Mucosa of stomach (tissue), 1 donor: ENCODE results near the gene RFTN1.

Experiments used
- H3K27me3 ChIP-seq: one replicate; pipeline ENCODE4 v1.7.0; 2013; ENCODE audit warnings: mild to moderate bottlenecking, low read length; ENCODE audit not compliant: control insufficient read depth, insufficient read depth
- H3K36me3 ChIP-seq: one replicate; pipeline ENCODE4 v1.7.0; 2013; ENCODE audit warnings: low read length; ENCODE audit not compliant: control insufficient read depth, insufficient read depth
- H3K4me1 ChIP-seq: one replicate; pipeline ENCODE4 v1.7.0; 2013; ENCODE audit warnings: mild to moderate bottlenecking, low read length; ENCODE audit not compliant: control insufficient read depth, insufficient read depth
- H3K4me3 ChIP-seq: one replicate; pipeline ENCODE4 v1.7.0; 2013; ENCODE audit warnings: low read length
- H3K9ac ChIP-seq: one replicate; pipeline ENCODE4 v1.7.0; 2013; ENCODE audit warnings: mild to moderate bottlenecking, low read length, moderate library complexity
- H3K9me3 ChIP-seq: one replicate; pipeline ENCODE4 v1.7.0; 2013; ENCODE audit warnings: mild to moderate bottlenecking, low read length, moderate library complexity; ENCODE audit not compliant: control insufficient read depth
- donor health status: Pancreatic carcinoma.

The RFTN1 gene

GRCh38 chr3:16464511-16465148 lies 48.9 kb downstream of the RFTN1 start:
- Histone ChIP-seq H3K4me1 (no peaks in the 10 kb centered on the region), H3K9me3 (no peaks in the 10 kb centered on the region), H3K9ac (no peak overlapping the region), H3K27me3 (no peaks in the 10 kb centered on the region), H3K4me3 (no peak overlapping the region), H3K36me3 (no peaks in the 10 kb centered on the region)

GRCh38 chr3:16463914-16464313 lies 49.6 kb downstream of the RFTN1 start:
- Histone ChIP-seq H3K36me3 (no peaks in the 10 kb centered on the region), H3K4me3 (no peak overlapping the region), H3K9ac (no peak overlapping the region), H3K4me1 (no peaks in the 10 kb centered on the region), H3K27me3 (no peaks in the 10 kb centered on the region), H3K9me3 (no peaks in the 10 kb centered on the region)

- Histone ChIP-seq H3K27me3 (no peaks in the 10 kb centered on the region), H3K9ac (no peak overlapping the region), H3K4me1 (no peaks in the 10 kb centered on the region), H3K36me3 (no peaks in the 10 kb centered on the region), H3K9me3 (no peaks in the 10 kb centered on the region), H3K4me3 (no peak overlapping the region)
Measured at GRCh38 chr3:16463119-16463518, 50.4 kb downstream of the RFTN1 start.

GRCh38 chr3:16462679-16463078 lies 50.8 kb downstream of the RFTN1 start:
- H3K4me1 ChIP-seq, result no peaks in the 10 kb centered on the region
- no peaks in the 10 kb centered on the region for H3K36me3 ChIP-seq
- no peaks in the 10 kb centered on the region for H3K27me3 ChIP-seq
- no peaks in the 10 kb centered on the region for H3K9me3 ChIP-seq
- no peak overlapping the region for H3K4me3 ChIP-seq
- H3K9ac ChIP-seq, result no peak overlapping the region

- H3K9me3 ChIP-seq, result no peaks in the 10 kb centered on the region
- H3K4me1 ChIP-seq, result no peaks in the 10 kb centered on the region
- no peak overlapping the region for H3K4me3 ChIP-seq
- no peaks in the 10 kb centered on the region for H3K36me3 ChIP-seq
- H3K27me3 ChIP-seq, result no peaks in the 10 kb centered on the region
- H3K9ac ChIP-seq, result no peak overlapping the region
Measured at GRCh38 chr3:16461463-16462245, 51.8 kb downstream of the RFTN1 start.

- Histone ChIP-seq H3K4me3 (no peak overlapping the region), H3K36me3 (no peaks in the 10 kb centered on the region)
Measured at GRCh38 chr3:16460886-16461285, 52.6 kb downstream of the RFTN1 start.

GRCh38 chr3:16460273-16460672 lies 53.2 kb downstream of the RFTN1 start:
- Histone ChIP-seq H3K27me3 (no peaks in the 10 kb centered on the region), H3K9ac (no peak overlapping the region), H3K36me3 (no peaks in the 10 kb centered on the region), H3K4me3 (no peak overlapping the region), H3K9me3 (no peaks in the 10 kb centered on the region), H3K4me1 (no peaks in the 10 kb centered on the region)

More at GRCh38 chr3:16460886-16461285, 52.6 kb downstream of the RFTN1 start:
- Histone ChIP-seq H3K9me3 (no peaks in the 10 kb centered on the region), H3K27me3 (no peaks in the 10 kb centered on the region), H3K9ac (no peak overlapping the region), H3K4me1 (no peaks in the 10 kb centered on the region)

- Histone ChIP-seq H3K9me3 (no peaks in the 10 kb centered on the region), H3K27me3 (no peaks in the 10 kb centered on the region), H3K9ac (no peak overlapping the region), H3K4me3 (no peak overlapping the region), H3K36me3 (no peaks in the 10 kb centered on the region), H3K4me1 (no peaks in the 10 kb centered on the region)
Measured at GRCh38 chr3:16456784-16457415, 56.6 kb downstream of the RFTN1 start.

- Histone ChIP-seq H3K36me3 (no peaks in the 10 kb centered on the region), H3K27me3 (no peaks in the 10 kb centered on the region), H3K4me1 (no peaks in the 10 kb centered on the region), H3K9me3 (no peaks in the 10 kb centered on the region), H3K9ac (no peak overlapping the region), H3K4me3 (no peak overlapping the region)
Measured at GRCh38 chr3:16455966-16456365, 57.5 kb downstream of the RFTN1 start.

GRCh38 chr3:16455001-16455400 lies 58.5 kb downstream of the RFTN1 start:
- Histone ChIP-seq H3K9ac (no peak overlapping the region), H3K4me1 (no peaks in the 10 kb centered on the region), H3K9me3 (no peaks in the 10 kb centered on the region), H3K36me3 (no peaks in the 10 kb centered on the region), H3K27me3 (no peaks in the 10 kb centered on the region), H3K4me3 (no peak overlapping the region)

GRCh38 chr3:16452261-16452660 lies 61.2 kb downstream of the RFTN1 start:
- no peaks in the 10 kb centered on the region for H3K4me1 ChIP-seq
- H3K4me3 ChIP-seq, result no peak overlapping the region
- no peak overlapping the region for H3K9ac ChIP-seq
- H3K9me3 ChIP-seq, result no peaks in the 10 kb centered on the region
- no peaks in the 10 kb centered on the region for H3K27me3 ChIP-seq
- H3K36me3 ChIP-seq, result no peaks in the 10 kb centered on the region

- no peaks in the 10 kb centered on the region for H3K9me3 ChIP-seq
- H3K36me3 ChIP-seq, result no peaks in the 10 kb centered on the region
- no peaks in the 10 kb centered on the region for H3K4me1 ChIP-seq
- no peak overlapping the region for H3K4me3 ChIP-seq
- H3K27me3 ChIP-seq, result no peaks in the 10 kb centered on the region
- no peak overlapping the region for H3K9ac ChIP-seq
Measured at GRCh38 chr3:16449369-16449768, 64.1 kb downstream of the RFTN1 start.
